22Rv1 (cell line): ENCODE results near the gene KIFC1.
"Not testable (repeated sequence)": the region's sequence is repeated elsewhere in the genome, so short reads cannot be mapped to it uniquely, and the experiment has no call there.

Experiments used
- CTCF ChIP-seq: fragments of 450-650 bp; IDR thresholded peaks from 2 replicates; pipeline ENCODE4 v1.5.1; 2017; ENCODE audit warnings: mild to moderate bottlenecking
- ZFX ChIP-seq: fragments of 450-650 bp; IDR thresholded peaks from 2 replicates; pipeline ENCODE4 v1.6.1; 2017; ENCODE audit warnings: antibody characterized with exemption, borderline replicate concordance

- not testable (repeated sequence) for TF ChIP-seq CTCF, ZFX
Measured at GRCh38 chr6:33399881-33400280, 8.3 kb downstream of the KIFC1 start.
